GM12892 (cell line): ENCODE measurements around the gene LIN7B.

Source experiments
- POLR2A ChIP-seq: IDR thresholded peaks from 2 replicates; pipeline ENCODE4 v1.6.1; 2011; ENCODE audit warnings: low read depth, low read length, control low read depth
- POLR2AphosphoS5 ChIP-seq: IDR thresholded peaks from 2 replicates; pipeline ENCODE4 v1.6.1; 2011; ENCODE audit warnings: low read depth, low read length, control low read depth
- TAF1 ChIP-seq: IDR thresholded peaks from 2 replicates; pipeline ENCODE4 v1.6.1; 2011; ENCODE audit warnings: low read depth, mild to moderate bottlenecking, control low read depth, low read length, borderline replicate concordance

- TF ChIP-seq POLR2A (no peak), POLR2AphosphoS5 (no peak), TAF1 (no peak)
These were observed 41.7 kb downstream of the LIN7B start for GRCh38 chr19:49155820-49156346.
